Neural cell (in vitro differentiated cells): ENCODE measurements around the gene RMI1. TPM values are rescaled to one million over a fixed set of nuclear protein-coding genes. Genes with fewer than 3 reads are reported as not detected.

Source experiments
- H2AFZ ChIP-seq: fragments of 200-600, 300-800 bp; sonication (generic), shearing (Covaris generic); 2 replicates; pipeline ENCODE4 v1.6.0; 2014; ENCODE audit warnings: low read depth, mild to moderate bottlenecking, antibody characterized with exemption, low read length, moderate library complexity
- H3F3A ChIP-seq: fragments of 200-600 bp; shearing (Covaris generic); 2 replicates; pipeline ENCODE4 v1.6.1; 2016; ENCODE audit warnings: mild to moderate bottlenecking, moderate library complexity, mixed read lengths, antibody characterized with exemption, low read length; ENCODE audit not compliant: insufficient read depth, poor library complexity, severe bottlenecking
- H3K27ac ChIP-seq: fragments of 200-600, 300-800 bp; sonication (generic), shearing (Covaris generic); 2 replicates; pipeline ENCODE4 v1.5.1; 2014; ENCODE audit warnings: mild to moderate bottlenecking, low read length, moderate library complexity
- H3K27me3 ChIP-seq: fragments of 300-800, 200-600 bp; sonication (generic), shearing (Covaris generic); 2 replicates; pipeline ENCODE4 v1.6.0; 2014; ENCODE audit warnings: mild to moderate bottlenecking, low read depth, low read length, moderate library complexity; ENCODE audit not compliant: insufficient read depth
- H3K36me3 ChIP-seq: fragments of 300-800, 200-600 bp; sonication (generic), shearing (Covaris generic); 2 replicates; pipeline ENCODE4 v1.5.1; 2014; ENCODE audit warnings: mild to moderate bottlenecking, antibody characterized with exemption, low read length, moderate library complexity; ENCODE audit not compliant: insufficient read depth
- H3K4me2 ChIP-seq: fragments of 300-800, 200-600 bp; sonication (generic), shearing (Covaris generic); 2 replicates; pipeline ENCODE4 v1.6.0; 2014; ENCODE audit warnings: mild to moderate bottlenecking, low read length
- H3K4me3 ChIP-seq: fragments of 300-800, 200-600 bp; sonication (generic), shearing (Covaris generic); 2 replicates; pipeline ENCODE4 v1.5.1; 2014; ENCODE audit warnings: mild to moderate bottlenecking, low read length, moderate library complexity
- H3K79me2 ChIP-seq: fragments of 200-600 bp; shearing (Covaris generic); replicated peaks from 2 replicates; pipeline ENCODE4 v1.6.0; 2014; ENCODE audit warnings: mild to moderate bottlenecking, low read length, moderate library complexity; ENCODE audit not compliant: insufficient read depth
- H3K9ac ChIP-seq: fragments of 300-800, 200-600 bp; sonication (generic), shearing (Covaris generic); 2 replicates; pipeline ENCODE4 v1.6.1; 2016; ENCODE audit warnings: mild to moderate bottlenecking, low read length, mixed read lengths
- H3K9me2 ChIP-seq: fragments of 200-600 bp; shearing (Covaris generic); 2 replicates; pipeline ENCODE4 v1.6.1; 2016; ENCODE audit warnings: mild to moderate bottlenecking, low read length, mixed read lengths; ENCODE audit not compliant: insufficient read depth
- H3K9me3 ChIP-seq: fragments of 200-600, 300-800 bp; sonication (generic), shearing (Covaris generic); 2 replicates; pipeline ENCODE4 v1.6.1; 2016; ENCODE audit warnings: mild to moderate bottlenecking, mixed run types, low read length, moderate library complexity, mixed read lengths
- H4K20me1 ChIP-seq: fragments of 200-600 bp; shearing (Covaris generic); 2 replicates; pipeline ENCODE4 v1.6.1; 2016; ENCODE audit warnings: mild to moderate bottlenecking, mixed run types; ENCODE audit not compliant: insufficient read depth
- EP300 ChIP-seq: fragments of 450-650 bp; conservative IDR thresholded peaks from 2 replicates; pipeline ENCODE4 v1.6.1; 2014; ENCODE audit warnings: antibody characterized with exemption, mild to moderate bottlenecking, moderate library complexity; ENCODE audit not compliant: poor library complexity, severe bottlenecking
- EZH2 ChIP-seq: fragments of 200-600, 300-800 bp; shearing (Covaris generic), sonication (generic); IDR thresholded peaks from 2 replicates; pipeline ENCODE4 v1.6.1; 2014; ENCODE audit warnings: antibody characterized with exemption, low read length, borderline replicate concordance, mild to moderate bottlenecking; ENCODE audit not compliant: insufficient read depth, poor library complexity, severe bottlenecking
- MXI1 ChIP-seq: fragments of 450-650 bp; conservative IDR thresholded peaks from 2 replicates; pipeline ENCODE4 v1.6.1; 2014; ENCODE audit warnings: antibody characterized with exemption, mild to moderate bottlenecking; ENCODE audit not compliant: poor library complexity, severe bottlenecking
- POLR2AphosphoS5 ChIP-seq: IDR thresholded peaks from 2 replicates; pipeline ENCODE4 v1.6.1; 2012
- RAD21 ChIP-seq: fragments of 450-650 bp; conservative IDR thresholded peaks from 2 replicates; pipeline ENCODE4 v1.6.1; 2014; ENCODE audit warnings: antibody characterized with exemption, mild to moderate bottlenecking, moderate library complexity
- SMC3 ChIP-seq: fragments of 450-650 bp; conservative IDR thresholded peaks from 2 replicates; pipeline ENCODE4 v1.6.1; 2014; ENCODE audit warnings: antibody characterized with exemption, mild to moderate bottlenecking, moderate library complexity; ENCODE audit not compliant: poor library complexity
- TAF1 ChIP-seq: IDR thresholded peaks from 2 replicates; pipeline ENCODE4 v1.6.1; 2012; ENCODE audit warnings: low read depth
- polyA plus RNA-seq: library from polyadenylated mRNA; depleted of rRNA; stranded (reverse); fragments of >200 nt; gene quantifications from 2 replicates; pipeline ENCODE4 v1.2.3, GENCODE V29; 2014
- TF ChIP-seq, protein P1 (sequence below): fragments of 450-650 bp; IDR thresholded peaks from 2 replicates; pipeline ENCODE4 v1.5.1; 2014; ENCODE audit warnings: antibody characterized with exemption, mild to moderate bottlenecking, moderate library complexity; ENCODE audit not compliant: poor library complexity, severe bottlenecking
- TF ChIP-seq, protein P2 (sequence below): IDR thresholded peaks from 2 replicates; pipeline ENCODE4 v1.6.1; 2012; ENCODE audit warnings: borderline replicate concordance

RMI1 gene
- polyA plus RNA-seq, 1 donor from 2014 or later, result 13.1 TPM

DNA sequence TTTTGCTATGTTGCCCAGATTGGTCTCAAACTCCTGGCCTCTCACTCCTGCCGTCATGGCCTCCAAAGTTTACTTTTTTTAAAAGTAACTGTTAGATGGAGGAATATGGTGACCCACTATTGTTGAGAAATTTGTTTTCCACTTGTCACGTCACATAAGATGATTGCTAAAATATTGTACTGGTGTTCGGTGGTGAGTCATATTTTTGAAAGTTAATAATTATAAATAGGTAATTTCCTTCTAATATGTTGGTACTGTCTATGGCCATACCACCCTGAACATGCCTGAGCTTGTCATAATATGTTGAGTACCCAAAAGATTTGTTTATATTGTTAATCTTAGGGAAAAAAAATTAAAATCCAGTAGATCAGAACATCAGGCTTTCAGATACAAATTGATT, 22.6 kb downstream of the RMI1 start:
- Histone ChIP-seq H3K9me3 (peaks cover 3% of the 10 kb centered on the region), H4K20me1 (no peaks in the 10 kb centered on the region), H3K27ac (no peak overlapping the region), H3K4me2 (no peak overlapping the region), H3K36me3 (no peaks in the 10 kb centered on the region), H3F3A (no peaks in the 10 kb centered on the region), H3K79me2 (no peaks in the 10 kb centered on the region), H3K4me3 (no peak overlapping the region), H3K9me2 (no peaks in the 10 kb centered on the region), H2AFZ (no peak overlapping the region), H3K9ac (no peak overlapping the region), H3K27me3 (no peaks in the 10 kb centered on the region)
- TF ChIP-seq SMC3 (no peak), EP300 (no peak)

DNA sequence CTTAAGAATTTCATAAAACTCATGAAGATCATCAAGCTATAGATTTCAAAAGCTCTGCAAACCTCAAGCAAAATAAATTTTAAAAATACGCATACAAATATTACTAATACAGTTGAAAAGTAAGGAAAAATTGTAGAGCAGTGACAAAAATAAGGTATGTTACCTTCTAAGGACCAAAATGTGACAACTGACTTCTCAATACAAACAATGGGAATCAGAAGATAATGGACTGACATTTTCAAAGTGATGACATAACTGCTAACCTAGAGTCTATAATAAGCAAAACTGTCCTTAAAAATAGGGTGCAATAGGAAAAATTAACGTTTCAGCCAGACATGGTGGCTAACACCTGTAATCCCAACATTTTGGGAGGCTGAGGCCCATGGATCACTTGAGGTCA, 27.1 kb downstream of the RMI1 start:
- H3K27ac ChIP-seq, result no peak overlapping the region
- no peak overlapping the region for H2AFZ ChIP-seq
- H3K9me2 ChIP-seq, result no peaks in the 10 kb centered on the region
- H3K79me2 ChIP-seq, result no peaks in the 10 kb centered on the region
- H3K36me3 ChIP-seq, result no peaks in the 10 kb centered on the region
- H3F3A ChIP-seq, result no peaks in the 10 kb centered on the region
- H3K4me3 ChIP-seq, result no peak overlapping the region
- TF ChIP-seq POLR2AphosphoS5, result no peak
- no peak for TF ChIP-seq SMC3
- no peak for TF ChIP-seq MXI1
- TF ChIP-seq, protein P1, sequence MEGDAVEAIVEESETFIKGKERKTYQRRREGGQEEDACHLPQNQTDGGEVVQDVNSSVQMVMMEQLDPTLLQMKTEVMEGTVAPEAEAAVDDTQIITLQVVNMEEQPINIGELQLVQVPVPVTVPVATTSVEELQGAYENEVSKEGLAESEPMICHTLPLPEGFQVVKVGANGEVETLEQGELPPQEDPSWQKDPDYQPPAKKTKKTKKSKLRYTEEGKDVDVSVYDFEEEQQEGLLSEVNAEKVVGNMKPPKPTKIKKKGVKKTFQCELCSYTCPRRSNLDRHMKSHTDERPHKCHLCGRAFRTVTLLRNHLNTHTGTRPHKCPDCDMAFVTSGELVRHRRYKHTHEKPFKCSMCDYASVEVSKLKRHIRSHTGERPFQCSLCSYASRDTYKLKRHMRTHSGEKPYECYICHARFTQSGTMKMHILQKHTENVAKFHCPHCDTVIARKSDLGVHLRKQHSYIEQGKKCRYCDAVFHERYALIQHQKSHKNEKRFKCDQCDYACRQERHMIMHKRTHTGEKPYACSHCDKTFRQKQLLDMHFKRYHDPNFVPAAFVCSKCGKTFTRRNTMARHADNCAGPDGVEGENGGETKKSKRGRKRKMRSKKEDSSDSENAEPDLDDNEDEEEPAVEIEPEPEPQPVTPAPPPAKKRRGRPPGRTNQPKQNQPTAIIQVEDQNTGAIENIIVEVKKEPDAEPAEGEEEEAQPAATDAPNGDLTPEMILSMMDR, result no peak
- no peak for TF ChIP-seq EZH2
- no peak overlapping the region for H3K4me2 ChIP-seq
- H3K27me3 ChIP-seq, result no peaks in the 10 kb centered on the region
- peaks cover 3% of the 10 kb centered on the region for H3K9me3 ChIP-seq
- no peaks in the 10 kb centered on the region for H4K20me1 ChIP-seq
- H3K9ac ChIP-seq, result no peak overlapping the region

DNA sequence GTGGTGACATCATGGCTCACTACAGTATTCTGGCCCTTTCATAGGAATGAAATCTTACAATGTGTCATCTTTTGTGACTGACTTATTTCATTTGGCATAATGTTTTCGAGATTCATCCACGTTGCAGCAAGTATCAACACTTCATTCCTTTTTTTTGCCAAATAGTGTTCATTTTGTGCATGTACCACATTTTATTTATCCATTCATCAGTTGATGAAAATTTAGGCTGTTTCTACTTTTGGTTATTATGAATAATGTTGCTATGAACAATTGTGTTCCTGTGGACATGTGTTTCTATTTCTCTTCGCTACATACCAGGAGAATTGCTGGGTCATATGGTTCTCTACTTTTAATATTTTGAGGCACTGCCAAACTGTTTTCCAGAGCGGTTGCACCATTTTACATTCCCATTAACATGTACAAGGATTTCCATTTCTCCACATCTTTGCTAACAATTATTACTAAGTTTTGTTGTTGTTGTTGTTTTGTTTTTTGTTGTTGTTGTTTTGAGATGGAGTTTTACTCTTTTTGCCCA, 43.5 kb downstream of the RMI1 start:
- H3K27ac ChIP-seq, result no peak overlapping the region
- no peak overlapping the region for H3K9ac ChIP-seq
- H3F3A ChIP-seq, result no peaks in the 10 kb centered on the region
- no peaks in the 10 kb centered on the region for H3K9me3 ChIP-seq
- no peaks in the 10 kb centered on the region for H3K79me2 ChIP-seq
- H3K9me2 ChIP-seq, result no peaks in the 10 kb centered on the region
- H3K4me2 ChIP-seq, result no peak overlapping the region
- no peaks in the 10 kb centered on the region for H3K27me3 ChIP-seq
- H4K20me1 ChIP-seq, result no peaks in the 10 kb centered on the region
- no peak overlapping the region for H2AFZ ChIP-seq
- TF ChIP-seq MXI1 (no peak), EP300 (no peak), TAF1 (no peak), RAD21 (no peak), SMC3 (no peak), EZH2 (no peak), POLR2AphosphoS5 (no peak)
- TF ChIP-seq, protein P1, result no peak
- TF ChIP-seq, protein P2, sequence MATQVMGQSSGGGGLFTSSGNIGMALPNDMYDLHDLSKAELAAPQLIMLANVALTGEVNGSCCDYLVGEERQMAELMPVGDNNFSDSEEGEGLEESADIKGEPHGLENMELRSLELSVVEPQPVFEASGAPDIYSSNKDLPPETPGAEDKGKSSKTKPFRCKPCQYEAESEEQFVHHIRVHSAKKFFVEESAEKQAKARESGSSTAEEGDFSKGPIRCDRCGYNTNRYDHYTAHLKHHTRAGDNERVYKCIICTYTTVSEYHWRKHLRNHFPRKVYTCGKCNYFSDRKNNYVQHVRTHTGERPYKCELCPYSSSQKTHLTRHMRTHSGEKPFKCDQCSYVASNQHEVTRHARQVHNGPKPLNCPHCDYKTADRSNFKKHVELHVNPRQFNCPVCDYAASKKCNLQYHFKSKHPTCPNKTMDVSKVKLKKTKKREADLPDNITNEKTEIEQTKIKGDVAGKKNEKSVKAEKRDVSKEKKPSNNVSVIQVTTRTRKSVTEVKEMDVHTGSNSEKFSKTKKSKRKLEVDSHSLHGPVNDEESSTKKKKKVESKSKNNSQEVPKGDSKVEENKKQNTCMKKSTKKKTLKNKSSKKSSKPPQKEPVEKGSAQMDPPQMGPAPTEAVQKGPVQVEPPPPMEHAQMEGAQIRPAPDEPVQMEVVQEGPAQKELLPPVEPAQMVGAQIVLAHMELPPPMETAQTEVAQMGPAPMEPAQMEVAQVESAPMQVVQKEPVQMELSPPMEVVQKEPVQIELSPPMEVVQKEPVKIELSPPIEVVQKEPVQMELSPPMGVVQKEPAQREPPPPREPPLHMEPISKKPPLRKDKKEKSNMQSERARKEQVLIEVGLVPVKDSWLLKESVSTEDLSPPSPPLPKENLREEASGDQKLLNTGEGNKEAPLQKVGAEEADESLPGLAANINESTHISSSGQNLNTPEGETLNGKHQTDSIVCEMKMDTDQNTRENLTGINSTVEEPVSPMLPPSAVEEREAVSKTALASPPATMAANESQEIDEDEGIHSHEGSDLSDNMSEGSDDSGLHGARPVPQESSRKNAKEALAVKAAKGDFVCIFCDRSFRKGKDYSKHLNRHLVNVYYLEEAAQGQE, result no peak
- H3K36me3 ChIP-seq, result no peaks in the 10 kb centered on the region
- H3K4me3 ChIP-seq, result no peak overlapping the region
